Cerebellar nuclear complex (tissue), 1 donor: Measurements from ENCODE around the gene PRM3.

Experiments
- DNase-seq, 2 experiments: peaks; one replicate each; lab custom pipeline; 2025; lab: John Stamatoyannopoulos, UW

PRM3 gene

GRCh38 chr16:11272921-11273720 lies at the start of gene PRM3:
Gene PRM3, minus strand, starts transcription at chr16:11273629. Its CDS starts 34 bp downstream, at chr16:11273595.
- no peak for DNase-seq

- no peak for DNase-seq
These were observed 49.4 kb upstream of the PRM3 start for GRCh38 chr16:11322823-11323222.

GRCh38 chr16:11321662-11322061 lies 48.2 kb upstream of the PRM3 start:
- DNase-seq, result no peak

GRCh38 chr16:11320170-11320569 lies 46.7 kb upstream of the PRM3 start:
- DNase-seq, result no peak

GRCh38 chr16:11319529-11320146 lies 46.2 kb upstream of the PRM3 start:
- no peak for DNase-seq

- no peak for DNase-seq
These were observed 45.4 kb upstream of the PRM3 start for GRCh38 chr16:11318817-11319216.

- DNase-seq, result no peak
These were observed 43.0 kb upstream of the PRM3 start for GRCh38 chr16:11316331-11317015.

- no peak for DNase-seq
These were observed 42.1 kb upstream of the PRM3 start for GRCh38 chr16:11315510-11315909.

- DNase-seq, result no peak
These were observed 41.0 kb upstream of the PRM3 start for GRCh38 chr16:11314309-11314894.

- no peak for DNase-seq
These were observed 40.3 kb upstream of the PRM3 start for GRCh38 chr16:11313493-11314308.

GRCh38 chr16:11312718-11313492 lies 39.5 kb upstream of the PRM3 start:
- no peak for DNase-seq

- no peak for DNase-seq
These were observed 37.6 kb upstream of the PRM3 start for GRCh38 chr16:11310997-11311561.

GRCh38 chr16:11310634-11310977 lies 37.2 kb upstream of the PRM3 start:
- DNase-seq, result no peak

- no peak for DNase-seq
These were observed 36.6 kb upstream of the PRM3 start for GRCh38 chr16:11309895-11310633.

- DNase-seq, result no peak
These were observed 35.3 kb upstream of the PRM3 start for GRCh38 chr16:11308493-11309283.

GRCh38 chr16:11307639-11308492 lies 34.4 kb upstream of the PRM3 start:
- no peak for DNase-seq

- DNase-seq, result no peak
These were observed 33.7 kb upstream of the PRM3 start for GRCh38 chr16:11306997-11307638.

- no peak for DNase-seq
These were observed 33.0 kb upstream of the PRM3 start for GRCh38 chr16:11306381-11306780.
